CD4-positive, alpha-beta T cell treated with Interleukin-21 for 1 hour (primary cell): ENCODE measurements around the gene MSGN1.

Experiments
- DNase-seq: peaks from one replicate; pipeline ENCODE4 v3.0.0-alpha.2; 2020

Gene MSGN1, protein sequence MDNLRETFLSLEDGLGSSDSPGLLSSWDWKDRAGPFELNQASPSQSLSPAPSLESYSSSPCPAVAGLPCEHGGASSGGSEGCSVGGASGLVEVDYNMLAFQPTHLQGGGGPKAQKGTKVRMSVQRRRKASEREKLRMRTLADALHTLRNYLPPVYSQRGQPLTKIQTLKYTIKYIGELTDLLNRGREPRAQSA

DNA sequence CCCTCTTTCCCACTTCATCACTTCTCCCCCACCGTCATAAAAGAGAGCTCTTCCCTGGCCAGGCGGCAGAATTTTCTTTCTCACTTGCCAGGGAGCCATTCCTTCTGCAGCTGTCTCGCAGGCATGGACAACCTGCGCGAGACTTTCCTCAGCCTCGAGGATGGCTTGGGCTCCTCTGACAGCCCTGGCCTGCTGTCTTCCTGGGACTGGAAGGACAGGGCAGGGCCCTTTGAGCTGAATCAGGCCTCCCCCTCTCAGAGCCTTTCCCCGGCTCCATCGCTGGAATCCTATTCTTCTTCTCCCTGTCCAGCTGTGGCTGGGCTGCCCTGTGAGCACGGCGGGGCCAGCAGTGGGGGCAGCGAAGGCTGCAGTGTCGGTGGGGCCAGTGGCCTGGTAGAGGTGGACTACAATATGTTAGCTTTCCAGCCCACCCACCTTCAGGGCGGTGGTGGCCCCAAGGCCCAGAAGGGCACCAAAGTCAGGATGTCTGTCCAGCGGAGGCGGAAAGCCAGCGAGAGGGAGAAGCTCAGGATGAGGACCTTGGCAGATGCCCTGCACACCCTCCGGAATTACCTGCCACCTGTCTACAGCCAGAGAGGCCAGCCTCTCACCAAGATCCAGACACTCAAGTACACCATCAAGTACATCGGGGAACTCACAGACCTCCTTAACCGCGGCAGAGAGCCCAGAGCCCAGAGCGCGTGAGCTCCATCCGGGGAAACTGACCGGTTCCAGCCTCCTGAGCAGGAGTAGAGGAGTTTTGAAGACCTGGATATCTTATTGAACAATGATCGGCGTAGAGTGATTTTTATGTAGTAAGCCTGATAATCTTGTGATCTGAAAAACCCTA, at the start of gene MSGN1:
MSGN1 (plus strand) TSS at position 65 of the 850 bp plus-strand sequence; CDS start at position 124, 59 bp downstream.
- DNase-seq, result no peak

DNA sequence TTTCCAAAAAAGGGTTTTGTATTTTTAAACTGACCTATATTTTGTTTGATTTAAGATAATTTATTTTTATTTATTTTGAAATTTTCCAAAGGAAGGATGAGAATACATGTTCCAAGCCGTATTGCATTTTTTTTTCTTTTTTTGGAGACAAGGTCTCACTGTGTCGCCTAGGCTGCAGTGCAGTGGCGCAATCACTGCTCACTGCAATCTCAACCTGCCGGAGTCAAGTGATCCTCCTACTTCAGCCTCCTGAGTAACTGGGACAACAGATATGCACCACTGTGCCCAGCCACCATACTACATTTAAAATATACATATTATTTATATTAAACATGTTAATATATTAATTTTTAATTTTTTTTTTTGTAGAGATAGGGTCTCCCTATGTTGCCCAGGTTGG, 47.4 kb upstream of the MSGN1 start:
- no peak for DNase-seq

DNA sequence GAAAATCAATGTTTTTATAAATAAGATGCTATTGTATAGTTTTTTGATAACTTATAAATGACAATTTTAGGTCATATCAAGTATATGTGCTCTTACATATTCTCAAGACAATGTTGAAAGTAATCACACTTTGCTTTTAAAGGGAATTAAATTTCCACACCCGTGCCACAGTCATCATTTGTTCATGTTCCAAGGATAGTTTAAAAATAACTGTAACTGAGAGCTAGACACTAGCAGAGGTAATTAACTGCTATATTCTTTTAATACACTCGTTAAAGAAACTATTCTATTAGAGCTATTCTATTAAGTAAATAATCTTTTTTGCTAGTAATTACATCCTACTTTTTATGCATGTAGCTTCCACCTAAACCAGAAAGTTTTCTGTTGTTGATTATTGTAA, 44.3 kb upstream of the MSGN1 start:
- no peak for DNase-seq

DNA sequence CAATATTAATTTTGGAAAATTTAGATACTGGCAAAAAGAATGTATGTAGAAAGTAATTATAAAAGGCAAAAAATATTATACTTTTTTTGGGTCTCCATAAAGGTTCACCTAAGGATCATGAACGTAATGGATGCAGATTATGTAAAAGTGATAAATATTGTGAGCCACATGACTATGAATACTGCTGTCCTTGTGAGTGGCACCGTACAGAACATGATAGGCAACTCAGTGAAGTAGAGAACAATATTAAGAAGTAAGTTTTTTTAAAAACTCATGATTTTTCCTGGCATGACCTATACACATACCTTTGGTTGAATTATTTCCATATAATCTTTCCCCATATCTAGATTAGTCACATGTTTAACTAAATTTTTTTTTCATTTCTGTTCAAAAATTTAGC, 43.7 kb upstream of the MSGN1 start:
- no peak for DNase-seq

DNA sequence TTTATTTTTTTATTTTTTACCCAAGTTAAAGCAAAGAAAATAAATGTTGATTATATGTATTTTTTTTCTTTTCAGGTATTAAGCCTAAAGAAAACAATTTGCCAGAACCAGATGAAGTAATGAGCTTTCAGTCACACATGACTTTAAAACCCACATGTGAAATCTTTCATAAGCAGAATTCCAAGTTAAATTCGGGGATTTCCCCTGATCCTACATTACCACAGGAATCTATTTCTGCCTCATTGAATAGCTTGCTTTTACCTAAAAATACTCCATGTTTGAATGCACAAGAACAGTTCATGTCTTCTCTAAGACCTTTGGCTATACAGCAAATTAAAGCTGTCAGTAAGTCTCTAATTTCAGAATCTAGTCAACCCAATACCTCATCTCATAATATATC, 35.7 kb upstream of the MSGN1 start:
- no peak for DNase-seq

DNA sequence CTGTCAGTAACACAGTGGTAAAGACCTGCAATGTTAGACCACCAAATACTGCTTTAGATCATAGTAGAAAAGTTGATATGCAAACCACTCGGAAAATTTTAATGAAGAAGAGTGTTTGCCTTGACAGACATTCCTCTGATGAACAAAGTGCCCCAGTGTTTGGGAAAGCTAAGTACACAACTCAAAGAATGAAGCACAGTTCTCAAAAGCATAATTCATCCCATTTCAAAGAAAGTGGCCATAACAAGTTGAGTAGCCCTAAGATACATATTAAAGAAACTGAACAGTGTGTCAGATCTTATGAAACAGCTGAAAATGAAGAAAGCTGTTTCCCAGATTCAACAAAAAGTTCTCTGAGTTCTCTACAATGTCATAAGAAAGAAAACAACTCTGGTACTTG, 34.8 kb upstream of the MSGN1 start:
- no peak for DNase-seq

DNA sequence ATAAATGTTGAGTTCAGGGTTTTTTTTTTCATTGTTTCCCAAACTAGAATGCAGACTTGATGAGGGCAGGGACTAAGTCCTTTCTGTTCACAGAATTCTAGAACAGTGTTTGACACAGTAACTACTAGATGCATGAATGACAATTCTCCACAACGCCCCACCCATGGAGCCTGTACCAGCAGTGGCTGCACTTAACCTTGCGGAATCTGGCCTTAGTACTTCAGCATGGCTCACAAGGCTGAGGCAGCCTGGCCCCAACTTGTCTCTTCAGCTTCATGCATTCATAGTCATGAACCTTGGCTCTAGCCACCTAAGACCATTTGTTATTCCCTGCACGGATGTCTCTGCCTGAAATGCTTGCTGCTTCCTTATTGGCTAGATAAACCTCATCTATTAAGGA, 29.5 kb upstream of the MSGN1 start:
- no peak for DNase-seq

DNA sequence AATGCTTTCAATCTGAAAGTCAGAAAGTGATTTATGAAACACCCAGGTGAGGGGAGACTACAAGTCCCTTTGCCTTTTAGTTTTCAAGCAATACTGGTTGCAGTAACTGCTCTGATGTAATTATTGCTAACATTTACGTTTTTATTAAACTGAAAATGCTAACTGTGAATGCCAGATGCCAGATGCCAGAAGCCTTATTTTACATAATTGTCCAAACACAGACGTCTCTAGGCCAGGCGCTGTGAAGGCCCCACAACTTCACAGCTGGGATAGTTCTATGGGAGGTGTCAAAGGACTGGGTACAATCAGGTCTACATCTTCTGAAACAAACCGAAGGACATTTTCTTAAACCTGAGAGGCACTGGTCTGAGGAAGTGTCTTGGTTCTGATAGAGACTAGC, 27.5 kb upstream of the MSGN1 start:
- no peak for DNase-seq

DNA sequence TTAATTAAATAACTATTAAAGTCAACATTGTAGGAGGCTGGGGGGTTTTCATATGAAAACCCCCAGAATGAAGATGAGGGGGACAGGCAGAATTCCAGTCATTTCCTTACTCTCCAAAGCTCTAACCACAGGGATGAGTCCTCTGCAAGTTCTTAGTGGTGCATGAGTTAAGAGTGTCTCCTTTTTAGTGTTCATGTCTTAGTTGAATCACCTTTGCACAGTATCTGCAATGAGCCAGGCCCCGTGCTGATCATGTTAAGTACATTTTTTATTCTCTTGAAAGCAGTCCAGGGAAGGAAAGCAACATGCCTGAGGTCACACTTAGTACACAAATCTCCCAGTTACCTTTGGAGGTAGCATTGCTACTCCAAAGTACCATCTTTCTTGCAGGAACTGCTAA, 25.7 kb upstream of the MSGN1 start:
- DNase-seq, result no peak

DNA sequence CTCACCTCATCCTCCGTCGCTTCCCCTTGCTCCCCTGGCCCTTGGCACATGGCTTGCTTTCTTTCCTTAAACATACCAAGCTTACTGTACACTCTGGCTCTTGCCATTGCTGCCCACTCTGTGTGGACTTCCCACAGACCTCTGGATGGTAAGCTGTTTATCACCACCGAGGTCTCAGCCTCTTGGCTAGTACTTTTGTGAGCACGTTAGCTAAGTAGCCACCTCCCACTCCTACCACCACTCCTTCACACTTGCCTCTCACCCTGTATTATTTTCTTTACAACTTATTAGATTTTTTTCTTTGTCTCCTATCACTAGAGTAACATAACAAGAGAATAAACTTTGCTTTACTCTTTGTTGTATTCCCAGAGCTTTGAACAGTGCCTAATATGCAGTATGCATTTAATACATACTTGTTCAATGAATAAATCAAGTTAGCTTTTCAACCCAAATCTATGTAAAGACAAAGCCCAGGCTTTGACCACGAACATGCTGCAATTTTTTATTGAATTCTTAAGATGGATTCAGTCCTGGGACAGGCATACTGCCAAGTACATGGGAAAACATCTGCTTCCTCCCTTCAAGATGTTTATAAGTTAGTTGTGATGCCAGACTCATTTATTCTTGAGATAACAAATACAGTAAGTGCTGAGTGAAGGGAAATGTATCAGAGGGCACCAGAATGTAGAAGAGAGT, 25.0 kb upstream of the MSGN1 start:
- DNase-seq, result no peak

DNA sequence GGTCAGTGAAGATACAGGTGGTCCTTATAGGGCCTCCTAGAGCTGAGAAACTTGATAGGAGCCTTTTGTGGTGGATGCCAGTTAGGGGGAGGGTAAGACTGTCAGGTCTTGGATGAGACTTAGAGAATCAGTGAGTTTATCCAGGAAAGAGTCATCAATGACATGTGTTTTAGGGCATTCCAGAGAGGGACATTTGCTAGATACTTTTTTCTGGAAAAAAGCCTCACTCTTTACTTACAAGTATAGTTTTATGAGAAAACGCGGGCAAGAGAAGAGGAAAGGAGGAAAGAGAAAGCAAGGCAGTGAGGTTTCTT, 24.5 kb upstream of the MSGN1 start:
- DNase-seq, result no peak

DNA sequence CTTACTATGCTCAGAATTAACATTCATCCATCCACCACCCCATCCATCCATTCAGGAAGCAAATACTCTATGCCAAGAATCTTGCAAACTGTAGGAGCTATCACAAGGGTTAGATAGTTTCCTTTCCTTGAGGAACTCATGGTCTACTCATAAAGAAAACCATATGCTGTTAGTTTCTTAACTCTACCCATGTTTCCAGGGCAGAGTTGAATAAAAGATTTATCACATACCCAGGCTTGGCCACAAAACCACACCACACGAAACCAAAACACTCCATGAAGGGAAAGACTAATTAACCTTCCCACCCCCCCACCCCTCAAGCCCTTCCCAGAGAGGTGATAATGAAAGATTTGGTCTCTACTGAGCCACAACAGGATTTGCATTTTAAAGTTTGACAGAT, 23.7 kb upstream of the MSGN1 start:
- no peak for DNase-seq

DNA sequence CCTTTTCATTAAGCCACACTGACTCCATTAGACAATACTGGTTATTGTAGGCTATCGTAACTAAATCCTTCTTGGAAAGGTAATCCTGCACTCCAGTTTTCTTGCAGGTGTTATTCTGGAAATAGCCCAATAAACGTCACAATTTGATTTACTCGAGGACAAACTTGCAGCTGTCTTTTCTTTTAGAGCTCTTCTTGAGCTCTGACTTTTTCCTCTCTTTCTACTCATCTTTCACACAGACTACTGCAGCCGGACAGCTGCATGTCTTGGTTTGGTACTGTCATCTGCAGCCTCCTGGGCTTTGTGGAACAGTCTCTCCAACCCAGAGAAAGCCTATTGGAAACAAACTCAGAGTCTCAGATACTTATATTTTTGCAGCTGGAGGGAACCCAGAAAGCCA, 23.0 kb upstream of the MSGN1 start:
- DNase-seq, result no peak

DNA sequence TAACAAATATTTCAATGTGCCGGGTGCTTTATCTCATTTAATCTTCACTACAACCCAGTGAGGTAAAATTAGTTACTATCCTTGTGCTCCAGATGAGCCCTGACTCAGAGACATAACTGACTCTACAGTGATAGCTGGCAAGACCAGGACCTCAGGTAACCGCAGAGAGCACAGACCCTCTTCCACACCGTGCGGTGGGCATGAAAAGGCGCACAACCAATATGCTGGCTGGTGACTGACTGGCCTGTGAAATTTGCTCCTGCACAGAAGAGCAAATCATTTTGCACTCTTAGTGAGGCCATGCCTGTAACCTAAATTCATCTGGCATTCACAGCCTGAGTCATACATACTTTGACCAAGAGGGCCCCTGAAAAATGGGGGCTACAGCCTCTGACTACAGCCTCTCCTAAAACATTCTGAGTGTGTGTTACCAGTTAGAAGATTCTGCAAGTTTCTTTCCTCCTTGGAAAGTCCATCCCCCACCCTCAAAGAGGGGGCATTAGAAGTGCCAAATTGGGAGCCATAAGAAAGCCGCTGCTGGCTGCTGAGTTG, 22.4 kb upstream of the MSGN1 start:
- DNase-seq, result no peak

DNA sequence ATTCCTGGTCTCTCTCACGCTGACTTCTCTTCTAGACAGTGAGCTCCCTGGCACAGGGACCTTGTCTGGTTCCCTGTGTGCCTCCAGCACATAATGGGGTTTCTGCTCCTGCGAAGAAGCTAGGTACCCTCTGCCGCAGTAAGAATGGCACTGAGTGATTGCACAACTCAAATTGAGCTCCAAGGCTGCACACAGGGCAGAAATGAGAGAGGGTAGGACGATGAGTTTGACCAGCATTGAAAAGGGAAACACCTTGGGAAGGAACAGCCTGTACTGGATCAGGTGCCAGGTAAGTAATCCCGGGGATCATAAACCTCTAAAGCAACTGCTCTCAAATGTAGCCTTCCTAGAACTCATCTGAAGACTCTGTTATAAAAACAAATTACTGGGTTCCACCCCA, 21.0 kb upstream of the MSGN1 start:
- DNase-seq, result no peak

DNA sequence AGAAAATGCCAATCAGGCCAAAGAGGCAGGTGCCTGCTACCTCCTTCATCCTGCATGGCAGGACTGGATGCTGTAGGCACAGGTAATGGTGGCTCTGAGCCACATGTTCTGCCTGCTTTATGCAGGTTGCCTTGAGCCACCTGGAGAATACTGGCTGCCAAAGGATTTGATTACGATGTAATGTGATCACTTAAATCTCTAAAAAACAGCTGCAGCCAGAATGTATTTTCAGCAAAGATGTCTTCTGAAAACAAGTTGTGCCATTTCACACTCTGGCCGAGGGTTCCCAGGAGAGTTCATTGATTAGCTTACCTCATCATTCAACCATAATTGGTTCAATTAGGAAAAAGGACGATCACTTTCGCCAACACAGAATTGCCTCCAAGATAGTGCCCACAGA, 17.9 kb upstream of the MSGN1 start:
- DNase-seq, result no peak

DNA sequence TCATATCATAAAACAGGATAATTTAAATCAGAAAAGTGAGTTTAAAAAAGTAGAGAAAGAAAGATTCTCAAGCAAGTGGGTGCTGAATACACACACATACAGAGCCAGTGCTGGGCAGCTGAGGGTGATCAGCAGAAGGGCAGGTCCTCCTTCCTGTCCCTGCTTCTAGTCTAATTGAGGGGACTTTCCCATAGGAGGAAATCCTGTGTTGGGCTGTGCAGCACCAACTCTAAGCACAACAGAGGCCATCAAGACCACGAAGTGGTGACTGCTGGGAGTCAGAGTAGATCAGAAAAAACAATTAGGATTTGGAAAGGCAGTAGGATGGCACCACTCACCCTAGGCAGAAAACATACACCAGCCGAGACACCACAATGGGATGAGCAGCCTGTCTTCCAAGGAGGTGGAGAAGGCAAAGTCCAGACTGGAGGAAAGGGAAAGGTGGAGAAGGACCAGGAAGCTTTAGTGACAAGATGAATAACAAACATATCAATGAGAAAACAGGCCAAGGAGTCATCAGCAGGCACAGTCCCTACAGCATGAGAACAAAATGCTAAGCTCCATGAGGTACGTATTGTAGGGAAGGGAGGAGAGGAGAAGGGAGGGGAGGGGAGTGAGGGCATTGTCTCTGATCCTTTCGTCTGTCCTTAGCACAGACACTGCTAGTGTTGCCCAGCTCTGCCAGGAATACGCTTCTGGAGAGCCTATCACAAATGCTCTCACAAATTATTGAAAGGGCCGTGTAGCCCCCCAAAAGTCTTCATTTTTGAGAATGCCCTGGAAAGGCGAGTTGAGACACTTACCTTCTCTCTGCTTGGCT, 16.7 kb upstream of the MSGN1 start:
- no peak for DNase-seq

DNA sequence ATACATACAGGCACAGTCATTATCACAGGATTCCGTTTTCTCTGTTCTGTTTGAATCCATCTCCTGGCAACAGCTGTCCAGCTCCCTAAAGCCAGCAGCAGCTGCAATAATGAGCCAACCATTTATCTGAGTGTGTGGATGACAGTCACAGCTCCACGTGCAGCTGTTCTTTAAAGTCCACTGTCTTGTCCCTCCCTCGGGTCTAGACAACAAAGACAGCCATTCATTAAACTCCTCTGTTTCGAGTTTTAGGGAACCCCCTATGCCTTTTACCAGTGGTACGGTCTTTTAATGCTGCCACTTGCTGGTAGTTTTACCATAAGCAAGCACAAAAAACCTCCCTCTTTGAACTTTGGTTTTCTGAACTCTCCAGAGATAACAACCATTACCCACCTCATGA, 16.0 kb upstream of the MSGN1 start:
- no peak for DNase-seq

DNA sequence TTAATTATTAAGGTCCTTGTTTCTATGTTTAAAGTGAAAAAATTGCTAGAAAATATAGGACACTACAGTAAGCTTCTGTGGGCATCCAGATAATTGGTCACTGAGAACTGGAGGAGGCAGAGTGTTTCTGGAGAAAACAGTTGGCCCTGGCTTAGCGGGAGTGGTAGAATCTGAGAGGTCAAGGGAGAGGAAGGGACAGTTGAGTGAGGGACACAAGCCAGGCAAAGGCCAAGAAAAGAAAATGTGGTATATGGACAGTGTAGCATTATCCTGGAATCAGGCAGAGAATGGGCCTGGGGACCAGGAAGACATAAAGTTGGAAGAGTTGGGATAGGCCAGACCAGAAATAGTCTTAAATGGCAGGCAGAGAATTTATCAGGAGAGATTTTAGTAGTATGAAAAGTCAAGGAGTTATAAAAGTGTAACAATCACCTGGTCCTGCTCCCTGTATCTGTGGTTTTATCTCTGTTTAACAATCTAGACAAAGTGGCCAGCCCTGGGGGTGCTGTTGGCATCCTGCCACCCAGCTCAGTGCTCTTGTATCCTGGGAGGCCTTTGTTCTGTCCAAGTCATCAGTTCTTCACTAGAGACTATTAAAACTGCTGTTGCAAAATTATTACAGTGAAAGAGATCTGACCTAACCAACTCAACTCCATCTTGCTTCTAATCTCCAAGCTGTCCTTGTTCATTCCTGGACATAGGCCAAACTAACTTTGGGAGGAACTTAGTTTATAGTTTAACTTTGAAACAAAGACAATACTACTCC, 15.4 kb upstream of the MSGN1 start:
- DNase-seq, result no peak

DNA sequence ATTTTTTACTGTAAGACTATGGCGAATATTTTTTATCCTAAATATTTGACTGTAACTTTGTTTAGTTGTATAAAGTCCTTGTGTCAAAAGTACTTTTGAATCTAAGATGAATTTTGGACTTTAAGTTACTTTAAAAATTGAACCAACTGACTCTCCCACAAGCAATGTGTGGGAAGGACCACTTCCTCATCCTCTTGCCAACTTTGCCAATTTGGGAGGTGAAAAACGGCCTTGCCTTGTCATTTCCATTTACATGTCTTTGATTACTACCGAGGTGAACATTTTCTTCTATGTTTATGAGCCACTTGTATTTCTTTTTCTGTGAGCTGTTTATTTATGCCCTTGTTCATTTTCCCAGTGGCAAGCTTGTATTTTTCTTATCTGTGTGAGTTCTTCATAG, 12.8 kb upstream of the MSGN1 start:
- no peak for DNase-seq

DNA sequence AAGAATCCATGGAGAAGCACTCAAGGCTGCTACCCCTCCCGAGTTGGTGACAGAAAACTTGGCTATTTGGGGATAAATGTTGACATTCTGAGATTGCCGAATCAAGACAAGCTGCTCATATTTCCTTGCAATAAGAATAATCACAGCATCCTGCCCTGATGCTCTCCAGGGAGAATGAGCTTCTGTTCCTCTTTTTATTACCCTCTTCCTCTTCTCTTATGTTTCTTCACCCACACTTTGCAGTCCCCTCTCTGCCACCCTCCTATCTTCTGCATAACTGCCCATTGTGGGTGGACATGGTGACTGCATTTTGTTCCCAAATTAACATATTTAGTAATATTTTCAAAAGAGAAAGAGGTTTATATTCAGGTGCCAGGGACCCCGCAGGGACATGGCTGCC, 11.9 kb upstream of the MSGN1 start:
- DNase-seq, result no peak

DNA sequence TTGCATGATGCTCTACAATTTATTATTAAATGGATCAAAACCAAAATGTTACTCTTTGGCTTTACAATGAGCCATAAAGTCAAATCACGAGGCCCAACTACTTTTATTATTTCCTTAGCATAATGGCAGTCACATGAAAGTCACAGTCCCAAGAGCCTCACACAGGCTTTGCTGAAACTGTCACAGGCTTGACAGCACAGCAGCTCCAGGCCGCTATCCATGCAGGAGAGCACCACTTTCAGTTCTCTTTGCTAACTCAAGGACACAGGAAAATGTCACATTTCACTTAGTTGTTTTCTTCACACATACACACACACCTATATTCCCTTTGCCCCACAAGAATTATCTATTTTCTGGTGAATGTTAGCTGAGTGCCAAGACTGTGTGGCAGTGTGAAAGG, 11.1 kb upstream of the MSGN1 start:
- no peak for DNase-seq
